Measurements from ENCODE around the gene RPL34.

The RPL34 gene

DNA sequence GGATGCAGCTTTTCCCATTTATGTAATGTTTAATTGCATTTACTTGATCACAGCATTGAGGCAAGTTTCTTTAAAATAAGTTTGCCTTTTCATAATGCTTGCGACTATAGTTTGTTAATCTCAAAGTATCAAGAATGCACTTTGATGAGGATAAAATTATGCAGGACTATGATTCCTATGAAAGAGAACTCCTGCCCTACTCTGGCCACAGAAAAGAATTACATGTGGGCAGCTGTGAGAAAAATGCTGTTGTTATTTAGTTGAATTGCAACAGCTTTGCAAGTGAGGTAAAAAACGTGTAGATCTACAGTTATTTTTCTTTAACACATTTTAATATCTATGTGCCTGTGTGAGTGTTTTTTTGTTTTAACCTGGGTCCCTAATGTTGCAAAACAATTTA, 17.5 kb downstream of the RPL34 start:
- Mint-ChIP-seq H3K9me3 (no peaks in the 10 kb centered on the region), H3K4me1 (ENCODE audit: low read depth) (no peaks in the 10 kb centered on the region), H3K4me3 (no peak overlapping the region), H3K27ac (no peak overlapping the region), H3K36me3 (ENCODE audit: low read depth) (peaks cover 42% of the 10 kb centered on the region), H3K27me3 (no peaks in the 10 kb centered on the region)
- intact Hi-C loops (cut with micrococcal nuclease), result no loop called here

DNA sequence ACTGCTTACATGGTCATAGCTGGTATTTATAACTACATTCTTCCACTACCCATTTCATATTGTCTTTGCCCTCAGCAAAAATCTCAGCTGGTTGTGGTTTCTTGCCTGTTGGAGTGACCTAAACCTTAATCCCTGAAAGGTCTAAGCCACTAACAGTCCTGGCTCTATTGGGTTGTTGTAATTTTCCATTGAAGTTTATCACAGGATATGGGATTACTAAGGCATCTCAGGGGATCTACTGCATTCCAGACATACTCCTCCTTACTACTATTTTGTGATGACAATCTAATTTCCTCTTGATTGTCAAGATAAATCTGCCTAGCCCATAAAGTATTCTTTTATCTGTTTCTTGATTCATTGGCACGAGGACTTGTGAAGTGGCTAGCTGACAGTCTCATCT, 23.9 kb downstream of the RPL34 start:
- intact Hi-C loops (cut with micrococcal nuclease), result no loop called here
- H3K9me3 Mint-ChIP-seq, result no peaks in the 10 kb centered on the region

DNA sequence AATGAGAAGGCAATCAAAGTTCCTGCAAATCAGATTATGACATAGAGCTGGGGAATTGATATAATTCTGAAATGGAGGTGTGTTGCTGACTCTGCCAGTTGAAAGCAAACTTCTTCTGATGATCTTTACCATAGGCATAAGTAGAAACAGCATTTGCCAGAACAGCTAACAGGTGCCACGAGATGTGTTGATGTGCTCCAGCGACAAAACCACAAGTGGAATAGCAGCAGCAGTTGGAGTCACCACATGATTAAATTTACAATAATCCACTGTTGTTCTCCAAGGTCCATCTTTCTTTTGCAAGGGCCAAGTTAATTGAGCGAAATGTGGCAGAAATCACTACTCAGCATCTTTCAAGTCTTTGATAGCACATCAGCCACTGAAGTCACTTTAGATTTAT, 26.3 kb downstream of the RPL34 start:
- H3K9me3 Mint-ChIP-seq, result no peaks in the 10 kb centered on the region
- H3K27me3 Mint-ChIP-seq, result no peaks in the 10 kb centered on the region
- H3K27ac Mint-ChIP-seq, result no peak overlapping the region
- intact Hi-C loops (cut with micrococcal nuclease), result no loop called here
- H3K4me3 Mint-ChIP-seq, result no peak overlapping the region
- H3K36me3 Mint-ChIP-seq (ENCODE audit: low read depth), result peaks cover 7% of the 10 kb centered on the region
- peaks cover 8% of the 10 kb centered on the region for H3K4me1 Mint-ChIP-seq (ENCODE audit: low read depth)

More for the DNA sequence above, 23.9 kb downstream of the RPL34 start:
- no peaks in the 10 kb centered on the region for H3K4me1 Mint-ChIP-seq (ENCODE audit: low read depth)
- H3K27me3 Mint-ChIP-seq, result no peaks in the 10 kb centered on the region
- no peak overlapping the region for H3K4me3 Mint-ChIP-seq
- no peaks in the 10 kb centered on the region for H3K36me3 Mint-ChIP-seq (ENCODE audit: low read depth)
- H3K27ac Mint-ChIP-seq, result no peak overlapping the region

DNA sequence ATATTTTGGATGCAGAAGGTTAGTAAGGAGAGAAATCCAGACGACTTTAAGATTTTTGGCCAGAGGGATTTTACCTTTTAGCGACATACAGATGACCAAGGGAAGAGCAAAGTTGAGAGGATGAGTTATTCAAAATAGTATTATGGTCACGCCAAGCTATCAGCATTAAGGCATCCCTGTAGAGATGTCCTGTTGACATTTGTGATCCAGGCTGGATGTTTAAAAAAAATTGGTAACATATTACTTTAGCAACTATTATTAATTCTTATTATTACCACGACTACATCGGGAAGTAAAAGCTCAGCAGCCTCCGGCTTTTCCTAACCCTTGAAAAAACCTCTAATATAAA, 29.5 kb downstream of the RPL34 start:
- H3K4me3 Mint-ChIP-seq, result peak overlapping the region; percentile 59
- intact Hi-C loops (cut with micrococcal nuclease), result loop anchor here (1.0 to 10.0 kb wide), 2 partner anchors 30 to 785 kb away; partner anchors contain the start of genes RPL34 and SEC24B
- no peaks in the 10 kb centered on the region for H3K9me3 Mint-ChIP-seq
- H3K27me3 Mint-ChIP-seq, result no peaks in the 10 kb centered on the region
- H3K27ac Mint-ChIP-seq, result peak overlapping the region; percentile 96
- peaks cover 18% of the 10 kb centered on the region for H3K36me3 Mint-ChIP-seq (ENCODE audit: low read depth)
- H3K4me1 Mint-ChIP-seq (ENCODE audit: low read depth), result peaks cover 27% of the 10 kb centered on the region

DNA sequence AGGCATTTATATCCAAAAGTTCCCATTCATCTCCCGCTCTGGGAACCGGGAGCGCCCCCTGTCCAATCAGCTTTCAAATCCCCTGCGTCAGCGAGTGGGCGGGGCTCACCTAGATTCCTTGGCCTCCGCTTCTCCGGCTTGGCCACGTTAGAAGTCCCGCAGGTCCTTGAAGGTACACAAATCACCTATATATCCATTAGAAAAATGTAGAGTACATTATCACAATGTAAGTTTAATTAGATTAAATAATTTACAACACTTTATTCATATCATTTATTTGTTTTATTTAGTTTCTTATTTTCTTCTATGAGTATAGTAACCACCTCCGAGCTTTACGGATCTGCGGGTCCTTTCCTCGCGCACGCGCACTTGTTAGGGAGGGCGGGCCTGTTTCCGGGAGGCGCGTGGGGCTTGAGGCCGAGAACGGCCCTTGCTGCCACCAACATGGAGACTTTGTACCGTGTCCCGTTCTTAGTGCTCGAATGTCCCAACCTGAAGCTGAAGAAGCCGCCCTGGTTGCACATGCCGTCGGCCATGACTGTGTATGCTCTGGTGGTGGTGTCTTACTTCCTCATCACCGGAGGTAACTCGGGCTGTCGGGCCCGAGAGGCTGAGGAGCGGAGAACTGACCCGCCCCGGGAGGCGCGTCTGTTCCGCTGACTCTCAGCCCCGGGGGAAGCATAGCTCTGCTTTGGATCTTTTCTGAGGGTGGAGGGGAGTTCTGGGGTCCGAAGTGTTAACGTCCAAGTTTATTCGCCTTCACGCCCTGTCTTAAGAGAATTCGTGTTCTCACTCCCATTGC, 30.0 kb downstream of the RPL34 start, which contains the start of gene OSTC:
Gene OSTC, plus strand, starts transcription at position 388 of the 802 bp plus-strand sequence. Its CDS starts 57 bp downstream, at position 445.
- no peaks in the 10 kb centered on the region for H3K27me3 Mint-ChIP-seq
- intact Hi-C loops (cut with micrococcal nuclease), result loop anchor here (1.0 to 10.0 kb wide), 2 partner anchors 30 to 784 kb away; partner anchors contain the start of genes RPL34 and SEC24B
- H3K4me3 Mint-ChIP-seq, result peak within 1 kb of the TSS; percentile 93
- no peaks in the 10 kb centered on the region for H3K9me3 Mint-ChIP-seq
- H3K36me3 Mint-ChIP-seq (ENCODE audit: low read depth), result peaks cover 20% of the 10 kb centered on the region
- H3K4me1 Mint-ChIP-seq (ENCODE audit: low read depth), result peaks cover 27% of the 10 kb centered on the region
- H3K27ac Mint-ChIP-seq, result peak within 1 kb of the TSS; percentile 96

DNA sequence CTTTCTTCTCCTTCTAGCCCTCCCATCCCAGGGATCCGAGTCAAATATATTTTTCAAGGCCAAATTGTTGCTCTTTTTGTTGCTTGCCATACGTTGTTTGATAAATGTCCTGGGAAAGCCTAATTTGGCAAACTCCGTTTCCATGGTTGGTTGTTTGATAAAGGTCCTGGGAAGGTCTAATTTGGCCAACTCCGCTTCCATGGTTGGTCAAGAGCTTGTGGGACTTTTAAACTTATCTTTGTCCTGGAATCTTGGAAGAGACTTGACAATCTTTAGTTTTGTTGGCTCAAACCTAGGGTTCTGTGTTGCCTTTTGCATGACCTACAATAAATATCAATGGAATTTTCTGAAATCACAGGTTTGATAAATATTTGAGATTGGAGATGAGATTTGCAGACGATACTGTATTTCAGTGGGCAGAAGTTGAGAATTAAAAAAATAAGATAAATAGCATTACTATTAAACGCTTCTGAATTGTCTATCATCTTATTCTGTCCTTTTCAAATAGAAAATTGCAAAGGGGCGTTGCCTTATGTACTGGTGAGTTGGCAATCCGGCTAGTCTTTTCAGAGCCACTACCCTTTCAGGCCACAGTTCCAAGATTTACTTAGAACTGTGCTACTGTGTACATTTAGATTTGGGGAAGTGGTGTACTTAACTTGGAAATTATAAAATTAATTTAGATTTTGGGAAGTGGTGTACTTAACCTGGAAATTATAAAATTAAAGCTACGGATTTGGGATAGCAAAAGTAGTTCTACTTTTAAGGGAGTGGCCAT, 30.8 kb downstream of the RPL34 start:
- Mint-ChIP-seq H3K36me3 (ENCODE audit: low read depth) (peaks cover 26% of the 10 kb centered on the region), H3K4me1 (ENCODE audit: low read depth) (peaks cover 27% of the 10 kb centered on the region), H3K9me3 (no peaks in the 10 kb centered on the region), H3K27me3 (no peaks in the 10 kb centered on the region), H3K4me3 (peak overlapping the region; percentile 93), H3K27ac (peak overlapping the region; percentile 96)
- intact Hi-C loops (cut with micrococcal nuclease), result loop anchor here (10.0 kb wide), 1 partner anchor 784 kb away; the partner anchor contains the start of gene SEC24B

DNA sequence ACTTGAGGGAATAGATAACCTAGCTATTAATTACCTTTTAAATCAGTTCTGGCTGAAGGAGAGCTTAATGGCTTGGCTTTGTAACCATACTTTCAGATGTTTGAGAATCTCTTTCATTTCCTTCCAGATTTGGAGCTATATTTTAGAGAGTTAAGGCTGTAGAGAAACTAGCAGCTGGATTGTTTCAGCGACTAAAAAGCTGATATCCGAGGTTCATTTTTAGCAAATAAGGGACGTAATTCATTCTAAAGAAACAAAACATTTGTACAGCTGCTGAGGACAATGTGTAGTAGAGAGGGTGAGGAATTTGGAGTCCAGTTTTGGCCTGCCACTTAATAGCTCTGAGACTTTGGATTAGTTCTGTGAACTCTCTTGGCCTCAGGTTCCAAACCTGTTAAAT, 42.3 kb downstream of the RPL34 start:
- no peaks in the 10 kb centered on the region for H3K27me3 Mint-ChIP-seq
- no peaks in the 10 kb centered on the region for H3K9me3 Mint-ChIP-seq
- H3K27ac Mint-ChIP-seq, result no peak overlapping the region
- intact Hi-C loops (cut with micrococcal nuclease), result no loop called here
- no peak overlapping the region for H3K4me3 Mint-ChIP-seq
- H3K36me3 Mint-ChIP-seq (ENCODE audit: low read depth), result peaks cover 92% of the 10 kb centered on the region
- no peaks in the 10 kb centered on the region for H3K4me1 Mint-ChIP-seq (ENCODE audit: low read depth)

DNA sequence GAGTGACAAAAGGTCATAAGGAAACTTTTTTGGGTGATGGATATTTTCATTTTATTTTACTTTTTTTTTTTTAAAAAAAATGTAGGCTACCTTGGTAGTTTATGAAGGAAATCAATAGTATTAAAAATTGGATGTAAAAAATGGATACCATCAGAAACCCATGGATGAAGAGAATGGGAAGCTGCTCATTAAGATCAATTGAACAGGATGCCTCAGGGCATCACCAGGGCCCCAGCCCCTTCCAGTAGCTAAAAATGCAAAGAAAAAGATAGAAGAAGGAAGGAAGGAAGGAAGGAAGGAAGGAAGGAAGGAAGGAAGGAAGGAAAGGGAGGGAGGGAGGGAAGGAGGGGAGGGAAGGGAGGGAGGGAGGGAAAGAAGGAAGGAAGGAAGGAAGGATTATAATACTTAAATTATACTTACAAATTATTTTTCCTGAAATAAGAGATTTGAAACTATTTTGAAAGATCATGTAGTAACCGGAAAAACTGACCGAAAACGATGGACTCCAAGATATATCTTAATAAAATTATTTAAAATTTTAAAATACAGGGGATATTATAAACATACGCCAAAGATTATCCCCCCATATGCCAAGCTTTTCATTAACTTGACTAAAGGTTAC, 54.1 kb downstream of the RPL34 start:
- no peak overlapping the region for H3K4me3 Mint-ChIP-seq
- H3K9me3 Mint-ChIP-seq, result no peaks in the 10 kb centered on the region
- H3K27me3 Mint-ChIP-seq, result no peaks in the 10 kb centered on the region
- H3K36me3 Mint-ChIP-seq (ENCODE audit: low read depth), result peaks cover 50% of the 10 kb centered on the region
- intact Hi-C loops (cut with micrococcal nuclease), result no loop called here
- no peaks in the 10 kb centered on the region for H3K4me1 Mint-ChIP-seq (ENCODE audit: low read depth)
- no peak overlapping the region for H3K27ac Mint-ChIP-seq

All from dendritic cell treated with granulocyte-macrophage colony-stimulating factor and Interleukin-4, amounts not matched to agents 40 ng/mL and 50 ng/mL, for 4 days (primary cell).